NCI-H1092 (cell line): ENCODE measurements around the gene CDCA3.
A peak's percentile ranks its signal among the peaks of the same experiment; 100 is the strongest.

Experiments used
- DNase-seq: peaks from one replicate; lab custom pipeline; 2025; lab: John Stamatoyannopoulos, UW

The CDCA3 gene

GRCh38 chr12:6852651-6853354, 1.7 kb upstream of the CDCA3 start:
- DNase-seq, result no peak

- DNase-seq, result peak; percentile 99
Observed at GRCh38 chr12:6851921-6852650, 1.0 kb upstream of the CDCA3 start, which contains the start of gene USP5. Gene USP5, plus strand, starts transcription at chr12:6852150. Its CDS starts 30 bp downstream, at chr12:6852180.

- no peak for DNase-seq
Observed at GRCh38 chr12:6850796-6851152, 312 bp downstream of the CDCA3 start.

- DNase-seq, result no peak
Observed at GRCh38 chr12:6849976-6850560, 1.0 kb downstream of the CDCA3 start.

- DNase-seq, result no peak
Observed at GRCh38 chr12:6849427-6849826, 1.7 kb downstream of the CDCA3 start.

- no peak for DNase-seq
Observed at GRCh38 chr12:6847676-6848075, 3.4 kb downstream of the CDCA3 start.

GRCh38 chr12:6846316-6846869, 4.7 kb downstream of the CDCA3 start:
- no peak for DNase-seq

GRCh38 chr12:6845395-6845794, 5.7 kb downstream of the CDCA3 start:
- DNase-seq, result no peak

GRCh38 chr12:6843118-6843902, 7.8 kb downstream of the CDCA3 start:
- no peak for DNase-seq

GRCh38 chr12:6842075-6842474, 9.0 kb downstream of the CDCA3 start:
- DNase-seq, result no peak

GRCh38 chr12:6840761-6841515, 10.1 kb downstream of the CDCA3 start, which contains the start of gene GNB3:
Gene GNB3, plus strand, starts transcription at chr12:6840925. Its CDS starts 363 bp downstream, at chr12:6841288.
- DNase-seq, result no peak

- DNase-seq, result no peak
Observed at GRCh38 chr12:6840330-6840729, 10.8 kb downstream of the CDCA3 start.

- DNase-seq, result no peak
Observed at GRCh38 chr12:6839482-6840201, 11.4 kb downstream of the CDCA3 start.

- no peak for DNase-seq
Observed at GRCh38 chr12:6838854-6839253, 12.2 kb downstream of the CDCA3 start.

GRCh38 chr12:6837370-6838060, 13.6 kb downstream of the CDCA3 start:
- no peak for DNase-seq

- no peak for DNase-seq
Observed at GRCh38 chr12:6836851-6837250, 14.2 kb downstream of the CDCA3 start.

- DNase-seq, result no peak
Observed at GRCh38 chr12:6834873-6835272, 16.2 kb downstream of the CDCA3 start.

GRCh38 chr12:6834254-6834653, 16.8 kb downstream of the CDCA3 start:
- no peak for DNase-seq

GRCh38 chr12:6833189-6833890, 17.7 kb downstream of the CDCA3 start:
- no peak for DNase-seq
